HUES64 (cell line): Measurements from ENCODE around the gene ART3.

ENCODE experiments used
- H3K27ac ChIP-seq: 2 replicates; pipeline ENCODE4 v1.7.0; 2013; ENCODE audit warnings: low read depth, low read length, inconsistent platforms
- H3K27me3 ChIP-seq: 2 replicates; pipeline ENCODE4 v1.6.1; 2013; ENCODE audit warnings: mild to moderate bottlenecking, low read length; ENCODE audit not compliant: insufficient read depth
- H3K36me3 ChIP-seq: 2 replicates; pipeline ENCODE4 v1.6.1; 2013; ENCODE audit warnings: mild to moderate bottlenecking, low read length; ENCODE audit not compliant: insufficient read depth
- H3K4me1 ChIP-seq: 2 replicates; pipeline ENCODE4 v1.6.1; 2013; ENCODE audit warnings: mild to moderate bottlenecking, low read length, moderate library complexity; ENCODE audit not compliant: insufficient read depth
- H3K4me3 ChIP-seq: 2 replicates; pipeline ENCODE4 v1.5.1; 2013; ENCODE audit warnings: mild to moderate bottlenecking, low read length, moderate library complexity
- H3K9ac ChIP-seq: 2 replicates; pipeline ENCODE4 v1.6.1; 2013; ENCODE audit warnings: mild to moderate bottlenecking, low read depth, low read length
- H3K9me3 ChIP-seq: 2 replicates; pipeline ENCODE4 v1.6.1; 2013; ENCODE audit warnings: low read depth, low read length; ENCODE audit not compliant: insufficient read depth
- WGBS: fragments of 150-250, 120-280 bp; methylation state at CpG from one replicate; pipeline ENCODE4 v1.1.7; 2013; ENCODE audit warnings: missing lambda C conversion rate; 5-methylcytosine and 5-hydroxymethylcytosine counted together

ART3 gene

DNA sequence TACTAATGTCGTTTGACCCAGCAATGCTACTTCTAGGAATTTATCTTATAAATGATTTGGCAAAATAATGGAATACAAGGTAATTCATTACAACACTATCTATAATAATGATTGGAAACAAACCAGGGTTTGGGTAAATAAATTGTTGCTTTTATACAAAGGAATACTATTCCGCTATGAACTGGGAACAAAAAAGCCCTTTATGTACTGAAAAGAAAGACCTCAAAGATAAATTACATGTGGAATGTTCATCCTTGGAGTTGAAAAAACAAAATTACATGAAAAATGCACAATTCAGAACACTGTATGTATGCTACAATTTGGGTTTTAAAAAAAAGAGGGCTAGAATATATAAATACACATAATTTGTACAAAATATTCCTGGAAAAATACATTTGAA, 78.8 kb downstream of the ART3 start:
- H3K4me1 ChIP-seq = peaks cover 7% of the 10 kb centered on the region; the same call in 1 of the 2 replicates
- no peak overlapping the region for H3K4me3 ChIP-seq
- H3K36me3 ChIP-seq = no peaks in the 10 kb centered on the region
- no CpG with 5 or more reads among the region's 2 CpGs for WGBS
- no peak overlapping the region for H3K9ac ChIP-seq
- no peak overlapping the region for H3K27ac ChIP-seq
- no peaks in the 10 kb centered on the region for H3K9me3 ChIP-seq
- H3K27me3 ChIP-seq = no peaks in the 10 kb centered on the region

DNA sequence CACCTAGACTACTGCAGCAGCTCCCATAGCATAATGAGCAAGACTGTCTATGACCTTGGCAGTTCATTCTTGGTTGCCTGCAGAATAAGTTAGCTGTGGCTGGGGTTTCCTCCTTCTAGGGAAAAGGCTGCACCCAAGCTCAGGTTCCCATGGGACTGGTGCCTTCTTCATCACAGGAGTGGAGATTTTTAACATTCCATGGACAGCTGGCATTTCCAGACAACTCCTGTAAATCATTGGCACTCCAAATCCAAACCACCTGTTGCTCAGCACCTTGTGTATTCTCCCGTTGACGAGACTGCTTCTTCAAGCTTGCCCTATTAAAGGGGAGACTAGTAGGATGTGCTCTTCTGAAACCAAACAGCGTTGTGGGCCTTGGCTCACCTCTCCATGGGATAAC, 81.5 kb downstream of the ART3 start:
- H3K9ac ChIP-seq = no peak overlapping the region
- WGBS = 78% methylated on average over 3 of the region's 3 CpGs
- no peaks in the 10 kb centered on the region for H3K4me1 ChIP-seq

DNA sequence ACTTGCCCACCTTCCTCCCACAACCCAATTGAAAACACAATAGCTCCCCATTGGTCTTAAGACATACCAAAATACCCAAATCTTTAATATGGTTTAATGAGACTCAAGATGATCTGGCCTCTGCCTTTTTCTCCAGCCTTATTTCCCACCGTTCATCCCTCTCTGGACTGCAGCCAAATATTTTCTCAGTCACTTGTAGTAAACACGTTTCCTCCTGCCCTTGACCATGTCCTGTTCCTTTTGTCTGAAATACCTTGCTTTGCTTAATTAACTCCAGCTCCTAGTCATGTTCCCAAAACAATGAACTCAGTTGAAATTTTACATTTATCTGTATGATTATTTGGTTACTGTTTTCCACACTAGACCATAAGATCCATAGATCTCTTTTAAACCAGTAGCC, 82.1 kb downstream of the ART3 start:
- WGBS = 93% methylated on average over 2 of the region's 2 CpGs
- no peak overlapping the region for H3K27ac ChIP-seq
- no peaks in the 10 kb centered on the region for H3K4me1 ChIP-seq
- no peaks in the 10 kb centered on the region for H3K9me3 ChIP-seq
- no peak overlapping the region for H3K9ac ChIP-seq
- no peaks in the 10 kb centered on the region for H3K27me3 ChIP-seq
- H3K36me3 ChIP-seq = peaks cover 15% of the 10 kb centered on the region
- H3K4me3 ChIP-seq = no peak overlapping the region

More for the DNA sequence above, 81.5 kb downstream of the ART3 start:
- H3K9me3 ChIP-seq = no peaks in the 10 kb centered on the region
- no peak overlapping the region for H3K4me3 ChIP-seq
- peaks cover 8% of the 10 kb centered on the region for H3K36me3 ChIP-seq
- H3K27me3 ChIP-seq = no peaks in the 10 kb centered on the region
- H3K27ac ChIP-seq = no peak overlapping the region

DNA sequence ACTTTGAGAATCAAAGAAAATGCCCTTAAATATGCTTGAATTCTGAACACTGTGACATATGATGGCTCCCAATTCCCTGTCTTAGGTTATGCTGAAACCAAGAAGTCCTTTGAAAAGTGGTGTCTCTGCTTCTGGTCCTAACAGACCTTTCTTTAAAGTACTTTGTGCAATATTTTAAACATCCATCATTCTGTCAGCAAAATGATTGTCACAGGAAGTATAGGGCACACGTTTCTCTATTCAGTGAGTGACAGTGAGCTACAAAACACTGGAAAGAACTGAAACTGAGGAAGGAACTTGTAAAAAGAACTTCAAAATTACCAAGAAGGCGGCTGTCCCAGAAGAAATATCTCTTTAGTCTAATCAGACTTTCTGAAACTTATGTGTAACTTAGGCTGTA, 85.8 kb downstream of the ART3 start:
- WGBS = 90% methylated on average over 2 of the region's 2 CpGs
- no peaks in the 10 kb centered on the region for H3K9me3 ChIP-seq
- H3K4me1 ChIP-seq = no peaks in the 10 kb centered on the region
- no peak overlapping the region for H3K4me3 ChIP-seq
- no peak overlapping the region for H3K9ac ChIP-seq
- H3K27ac ChIP-seq = no peak overlapping the region
- H3K36me3 ChIP-seq = peaks cover 36% of the 10 kb centered on the region
- H3K27me3 ChIP-seq = no peaks in the 10 kb centered on the region
